K562 (cell line): ENCODE results near the gene TBL1X. TPM values are rescaled to one million over a fixed set of nuclear protein-coding genes. Genes with fewer than 3 reads are reported as not detected.

Experiments used
- ATF3 ChIP-seq, 2 experiments: fragments of 450-650 bp in 1 of 2; sonication (generic) in 1 of 2; formaldehyde crosslinking in 1 of 2; IDR thresholded peaks in 1 of 2; conservative IDR thresholded peaks in 1 of 2; 2 replicates each; pipeline versions ENCODE4 v1.6.1 to v1.8.1; 2016 to 2023; ENCODE audit warnings: mild to moderate bottlenecking in 2 of 2, moderate library complexity in 2 of 2, inconsistent platforms in 1 of 2, missing genetic modification reagents in 1 of 2
- BCOR ChIP-seq: fragments of 450-650 bp; IDR thresholded peaks from 2 replicates; pipeline ENCODE4 v1.6.1; 2016
- CREM ChIP-seq: IDR thresholded peaks from 2 replicates; pipeline ENCODE4 v1.6.1; 2014; ENCODE audit warnings: antibody characterized with exemption, low read depth
- CTCFL ChIP-seq: IDR thresholded peaks from 2 replicates; pipeline ENCODE4 v1.6.1; 2011; ENCODE audit warnings: borderline replicate concordance, low read depth, mild to moderate bottlenecking, moderate library complexity, low read length; ENCODE audit not compliant: insufficient read depth, poor library complexity, severe bottlenecking
- FOXP4 ChIP-seq: sonication (generic); formaldehyde crosslinking; IDR thresholded peaks from 2 replicates; pipeline ENCODE4 v1.8.0; 2022; ENCODE audit warnings: mild to moderate bottlenecking, missing genetic modification reagents, borderline replicate concordance
- KAT8 ChIP-seq: fragments of 450-650 bp; IDR thresholded peaks from 2 replicates; pipeline ENCODE4 v1.6.1; 2016; ENCODE audit warnings: low read depth, mild to moderate bottlenecking
- MCM5 ChIP-seq: fragments of 450-650 bp; IDR thresholded peaks from 2 replicates; pipeline ENCODE4 v1.6.1; 2016; ENCODE audit warnings: low read depth
- MITF ChIP-seq: IDR thresholded peaks from 2 replicates; pipeline ENCODE4 v1.6.1; 2014; ENCODE audit warnings: antibody characterized with exemption
- NCOA1 ChIP-seq: fragments of 450-650 bp; IDR thresholded peaks from 2 replicates; pipeline ENCODE4 v1.6.1; 2016; ENCODE audit warnings: low read depth
- PHF21A ChIP-seq: fragments of 450-650 bp; IDR thresholded peaks from 2 replicates; pipeline ENCODE4 v1.6.1; 2017; ENCODE audit warnings: low read depth, borderline replicate concordance
- PURB ChIP-seq: sonication (generic); formaldehyde crosslinking; IDR thresholded peaks from 2 replicates; pipeline ENCODE4 v1.9.0; 2021; ENCODE audit warnings: low read depth, mild to moderate bottlenecking, missing genetic modification reagents
- SETDB1 ChIP-seq: IDR thresholded peaks from one replicate; pipeline ENCODE4 v1.6.1; 2012; ENCODE audit warnings: low read length, control low read depth, inconsistent platforms
- SLC30A9 ChIP-seq: fragments of 250-450 bp; sonication (Bioruptor Pico); IDR thresholded peaks from 2 replicates; pipeline ENCODE4 v1.8.0; 2022; ENCODE audit warnings: mild to moderate bottlenecking, moderate library complexity
- SRF ChIP-seq, 2 experiments: fragments of 250-450, 450-650 bp in 1 of 2; sonication (Bioruptor Pico) in 1 of 2; sonication (generic) in 1 of 2; formaldehyde crosslinking; IDR thresholded peaks; 2 replicates each; pipeline versions ENCODE4 v1.5.0 to v1.5.1; 2020 to 2022; ENCODE audit warnings: mild to moderate bottlenecking in 1 of 2, missing genetic modification reagents in 1 of 2
- TAF15 ChIP-seq: fragments of 200-400 bp; formaldehyde crosslinking; IDR thresholded peaks from 2 replicates; pipeline ENCODE4 v1.6.1; 2017; ENCODE audit warnings: mild to moderate bottlenecking, low read depth, low read length, moderate library complexity
- TAL1 ChIP-seq: fragments of 450-650 bp; IDR thresholded peaks from 2 replicates; pipeline ENCODE4 v1.6.1; 2016; ENCODE audit warnings: mild to moderate bottlenecking
- TCF3 ChIP-seq: sonication (generic); formaldehyde crosslinking; IDR thresholded peaks from 2 replicates; pipeline ENCODE4 v1.4.0; 2020; ENCODE audit warnings: mild to moderate bottlenecking, missing genetic modification reagents
- ZC3H11A ChIP-seq: IDR thresholded peaks from 2 replicates; pipeline ENCODE4 v1.6.1; 2012; ENCODE audit warnings: low read depth, low read length, improper control_type of control experiment
- ZNF133 ChIP-seq: fragments of 250-450 bp; sonication (Bioruptor Pico); IDR thresholded peaks from 2 replicates; pipeline ENCODE4 v1.4.0; 2020; ENCODE audit warnings: mild to moderate bottlenecking
- ZNF444 ChIP-seq: fragments of 250-450 bp; sonication (Bioruptor Pico); IDR thresholded peaks from 2 replicates; pipeline ENCODE4 v1.4.0; 2020; ENCODE audit warnings: mild to moderate bottlenecking, moderate library complexity
- ZNF445 ChIP-seq: fragments of 250-450 bp; sonication (Bioruptor Pico); IDR thresholded peaks from 2 replicates; pipeline ENCODE4 v1.4.0; 2020; ENCODE audit warnings: low read depth, mild to moderate bottlenecking, moderate library complexity
- polyA plus RNA-seq, 8 experiments: library from polyadenylated mRNA; depleted of rRNA in 4 of 8; stranded (reverse) in 5 of 8; unstranded in 3 of 8; fragments of >200 nt; fragmentation: Nextera tagmentation in 2 of 8; fragmentation: Illumina TruSeq in 1 of 8; extraction: Ambion mirVana in 2 of 8; extraction: Trizol in 1 of 8; gene quantifications; 2 replicates each; pipeline versions ENCODE4 v1.2.1 to v1.2.3, GENCODE V29; 2011 to 2014; ENCODE audit warnings: inconsistent platforms in 1 of 8, missing spikeins in 1 of 8
- total RNA-seq, 7 experiments: library from RNA; depleted of rRNA in 6 of 7; stranded (reverse); fragments of >200 nt in 6 of 7; fragmentation: Illumina TruSeq in 2 of 7; extraction: Trizol in 2 of 7; gene quantifications; 2 replicates each; pipeline versions ENCODE4 v1.2.1 to v1.2.3, GENCODE V29; 2011 to 2021; ENCODE audit warnings: low replicate concordance in 1 of 7

The TBL1X gene
- total and polyA plus RNA-seq, 9 of the 15 experiments (the other 6 are each of a cell fraction or from before 2014, with no cell fraction given): 6.0 to 49.6 (median 19.7) TPM

- TF ChIP-seq ATF3 (IDR thresholded peaks at IDR 0.05) (peak; percentile 16; the same call in 1 of the 2 replicates), ATF3 (CRISPR knock-in tag; conservative IDR thresholded peaks at IDR 0.05) (no peak), PHF21A (no peak), KAT8 (no peak), MITF (no peak), PURB (CRISPR knock-in tag) (no peak), ZNF133 (no peak), TAL1 (0 out of 2 replicates have a peak, but pooled peaks have one; percentile 36), SETDB1 (no peak), TCF3 (CRISPR knock-in tag) (peak; percentile 42), NCOA1 (no peak), BCOR (no peak), ZNF445 (no peak), ZC3H11A (no peak), CREM (peak; percentile 53), TAF15 (no peak), ZNF444 (CRISPR knock-in tag) (no peak), CTCFL (no peak), SLC30A9 (CRISPR knock-in tag) (no peak), MCM5 (no peak), FOXP4 (CRISPR knock-in tag) (no peak), SRF (CRISPR knock-in tag; IDR thresholded peaks at IDR 0.05) (no peak)
Observed at GRCh38 chrX:9646471-9647224, 181.8 kb downstream of the TBL1X start (continued).
